H9 (cell line): ENCODE measurements around the gene IDUA. TPM values are rescaled to one million over a fixed set of nuclear protein-coding genes. Genes with fewer than 3 reads are reported as not detected.

Experiments
- DNase-seq: peaks from one replicate; pipeline ENCODE4 v3.0.0-alpha.2; 2017
- H2AFZ ChIP-seq: one replicate; pipeline ENCODE4 v1.6.1; 2013; ENCODE audit warnings: mild to moderate bottlenecking, low read length, control low read depth, moderate library complexity
- H2AK5ac ChIP-seq: 2 replicates; pipeline ENCODE4 v1.6.1; 2013; ENCODE audit warnings: low read length, control low read depth, mixed read lengths; ENCODE audit not compliant: insufficient read length
- H2BK120ac ChIP-seq: one replicate; pipeline ENCODE4 v1.6.1; 2013; ENCODE audit warnings: low read depth, mild to moderate bottlenecking, low read length, control low read depth, inconsistent platforms; ENCODE audit not compliant: poor library complexity, severe bottlenecking
- H2BK12ac ChIP-seq: 2 replicates; pipeline ENCODE4 v1.6.1; 2013; ENCODE audit warnings: low read length, control low read depth, mixed read lengths, low read depth; ENCODE audit not compliant: insufficient read length
- H2BK15ac ChIP-seq: 2 replicates; pipeline ENCODE4 v1.6.1; 2013; ENCODE audit warnings: low read depth, low read length, control low read depth
- H2BK20ac ChIP-seq: one replicate; pipeline ENCODE4 v1.6.1; 2013; ENCODE audit warnings: low read depth, mild to moderate bottlenecking, low read length, control low read depth, inconsistent platforms; ENCODE audit not compliant: poor library complexity, severe bottlenecking
- H2BK5ac ChIP-seq: 2 replicates; pipeline ENCODE4 v1.6.1; 2013; ENCODE audit warnings: low read length, control low read depth, mixed read lengths; ENCODE audit not compliant: insufficient read length
- H3K14ac ChIP-seq: 2 replicates; pipeline ENCODE4 v1.6.1; 2013; ENCODE audit warnings: low read length, control low read depth; ENCODE audit not compliant: insufficient read depth
- H3K18ac ChIP-seq: 2 replicates; pipeline ENCODE4 v1.6.1; 2013; ENCODE audit warnings: low read depth, mild to moderate bottlenecking, mixed read lengths, low read length, control low read depth; ENCODE audit not compliant: insufficient read length
- H3K23ac ChIP-seq: 2 replicates; pipeline ENCODE4 v1.6.1; 2013; ENCODE audit warnings: low read length, control low read depth, mixed read lengths, low read depth; ENCODE audit not compliant: insufficient read length
- H3K23me2 ChIP-seq: 2 replicates; pipeline ENCODE4 v1.6.1; 2013; ENCODE audit warnings: low read depth, mild to moderate bottlenecking, mixed read lengths, low read length, control low read depth; ENCODE audit not compliant: insufficient read length, poor library complexity, severe bottlenecking
- H3K27ac ChIP-seq: 2 replicates; pipeline ENCODE4 v1.5.1; 2013; ENCODE audit warnings: low read length, control low read depth, mixed read lengths, low read depth; ENCODE audit not compliant: insufficient read length
- H3K27me3 ChIP-seq: 2 replicates; pipeline ENCODE4 v1.6.1; 2013; ENCODE audit warnings: low read length, control low read depth, inconsistent platforms; ENCODE audit not compliant: insufficient read depth
- H3K4ac ChIP-seq: 2 replicates; pipeline ENCODE4 v1.6.1; 2013; ENCODE audit warnings: low read depth, mild to moderate bottlenecking, control low read depth, inconsistent platforms, low read length, moderate library complexity
- H3K4me1 ChIP-seq: 2 replicates; pipeline ENCODE4 v1.6.1; 2013; ENCODE audit warnings: low read length, control low read depth, inconsistent platforms; ENCODE audit not compliant: insufficient read depth
- H3K4me2 ChIP-seq: 2 replicates; pipeline ENCODE4 v1.6.1; 2013; ENCODE audit warnings: low read length, control low read depth, mixed read lengths; ENCODE audit not compliant: insufficient read length, insufficient read depth
- H3K56ac ChIP-seq: 2 replicates; pipeline ENCODE4 v1.6.1; 2013; ENCODE audit warnings: low read depth, mild to moderate bottlenecking, mixed read lengths, low read length, control low read depth; ENCODE audit not compliant: insufficient read length
- H3K79me1 ChIP-seq: 2 replicates; pipeline ENCODE4 v1.6.1; 2013; ENCODE audit warnings: low read depth, mild to moderate bottlenecking, moderate library complexity, low read length, control low read depth, inconsistent platforms; ENCODE audit not compliant: insufficient read depth, poor library complexity, severe bottlenecking
- H3K79me2 ChIP-seq: 2 replicates; pipeline ENCODE4 v1.6.1; 2013; ENCODE audit warnings: low read length, control low read depth, inconsistent platforms; ENCODE audit not compliant: insufficient read depth
- H3K9ac ChIP-seq: 2 replicates; pipeline ENCODE4 v1.6.1; 2013; ENCODE audit warnings: low read length, control low read depth, mixed read lengths; ENCODE audit not compliant: insufficient read length; ENCODE audit errors: extremely low read depth
- H3K9me3 ChIP-seq: one replicate; pipeline ENCODE4 v1.6.1; 2013; ENCODE audit warnings: low read depth, low read length, inconsistent platforms; ENCODE audit not compliant: control insufficient read depth
- H3T11ph ChIP-seq: one replicate; pipeline ENCODE4 v1.6.1; 2013; ENCODE audit warnings: mild to moderate bottlenecking, low read length, control low read depth, inconsistent platforms
- H4K20me1 ChIP-seq: one replicate; pipeline ENCODE4 v1.6.1; 2013; ENCODE audit not compliant: control insufficient read depth, insufficient read length, insufficient read depth
- H4K5ac ChIP-seq: 2 replicates; pipeline ENCODE4 v1.6.1; 2013; ENCODE audit warnings: low read depth, mild to moderate bottlenecking, mixed read lengths, low read length, control low read depth; ENCODE audit not compliant: insufficient read length
- H4K8ac ChIP-seq: replicated peaks from 2 replicates; pipeline ENCODE4 v1.6.1; 2013; ENCODE audit warnings: low read length, control low read depth, mixed read lengths, low read depth; ENCODE audit not compliant: insufficient read length
- H4K91ac ChIP-seq: 2 replicates; pipeline ENCODE4 v1.6.1; 2013; ENCODE audit warnings: low read depth, mild to moderate bottlenecking, moderate library complexity, mixed read lengths, low read length, control low read depth; ENCODE audit not compliant: insufficient read length
- H3K27ac Mint-ChIP-seq, 3 experiments: 2 replicates in 2 of 3; 3 replicates in 1 of 3; pipeline ENCODE4 v1.8.0; 2020 to 2021; ENCODE audit warnings: mixed read lengths in 3 of 3, mild to moderate bottlenecking in 1 of 3, moderate library complexity in 1 of 3
- H3K27me3 Mint-ChIP-seq: 2 replicates; pipeline ENCODE4 v1.8.0; 2021; ENCODE audit warnings: low read depth, mild to moderate bottlenecking, moderate library complexity, mixed read lengths
- H3K36me3 Mint-ChIP-seq, 3 experiments: 2 replicates in 2 of 3; 3 replicates in 1 of 3; pipeline ENCODE4 v1.8.0; 2020 to 2021; ENCODE audit warnings: low read depth in 3 of 3, mixed read lengths in 3 of 3; ENCODE audit not compliant: insufficient read depth in 1 of 3
- H3K4me1 Mint-ChIP-seq, 2 experiments: 2 replicates each; pipeline ENCODE4 v1.8.0; 2020; ENCODE audit warnings: mixed read lengths in 2 of 2
- H3K4me3 Mint-ChIP-seq, 2 experiments: 2 replicates in 1 of 2; 3 replicates in 1 of 2; pipeline ENCODE4 v1.8.0; 2020 to 2021; ENCODE audit warnings: mild to moderate bottlenecking in 2 of 2, mixed read lengths in 2 of 2, moderate library complexity in 1 of 2
- H3K9me3 Mint-ChIP-seq, 2 experiments: 2 replicates in 1 of 2; 3 replicates in 1 of 2; pipeline ENCODE4 v1.8.0; 2020; ENCODE audit warnings: mild to moderate bottlenecking in 2 of 2, mixed read lengths in 2 of 2, moderate library complexity in 1 of 2
- CTCF ChIP-seq: fragments of 200-600 bp; sonication (generic); conservative IDR thresholded peaks from 3 replicates; pipeline ENCODE4 v1.8.0; 2021; ENCODE audit warnings: antibody characterized with exemption, mild to moderate bottlenecking
- WGBS: extraction: QIAGEN DNeasy Blood & Tissue Kit; methylation state at CpG from one replicate; pipeline ENCODE4 v1.1.7; 2013; ENCODE audit warnings: missing lambda C conversion rate, low lambda C conversion rate, mixed read lengths; ENCODE audit not compliant: insufficient read length; ENCODE audit errors: extremely low coverage; 5-methylcytosine and 5-hydroxymethylcytosine counted together
- total RNA-seq: library from RNA; stranded (reverse); gene quantifications from 2 replicates; pipeline ENCODE4 v1.2.1, GENCODE V29; 2021

IDUA gene
- total RNA-seq, 1 experiment from 2014 or later = 14.5 TPM

DNA sequence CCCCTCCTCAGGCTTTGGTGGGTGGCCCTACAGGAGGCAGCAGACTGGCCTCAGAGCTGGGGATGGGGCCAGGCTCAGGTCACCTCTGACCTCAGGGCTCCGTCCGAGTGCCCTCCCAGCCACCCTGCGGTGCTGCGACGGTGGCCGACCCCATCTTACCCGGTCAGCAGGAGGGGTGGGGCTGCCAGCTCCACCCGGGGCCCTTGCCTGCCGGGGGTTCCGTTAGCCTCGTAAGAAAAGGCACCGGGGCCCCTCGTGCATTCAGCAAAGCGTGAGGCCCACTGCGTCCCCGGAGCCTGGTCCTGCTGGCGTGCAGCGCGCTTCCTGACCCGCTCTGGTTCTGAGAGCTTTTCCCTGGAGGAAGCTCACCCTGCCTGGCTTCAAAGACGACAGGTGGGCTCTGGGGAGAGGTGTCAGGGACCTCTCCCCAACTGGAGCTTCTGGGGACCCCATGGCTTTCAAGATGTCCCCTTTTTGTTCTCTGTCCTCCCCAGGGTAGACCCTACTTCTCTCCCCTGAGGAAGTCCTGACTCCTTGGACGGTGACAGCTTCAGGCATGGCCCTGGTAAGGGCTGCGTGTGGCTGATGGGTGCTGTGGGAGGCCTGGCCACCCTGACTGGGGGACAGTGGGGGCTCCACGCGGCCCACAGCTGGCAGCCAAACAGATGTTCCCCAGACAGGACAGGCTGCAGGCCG lies 40.5 kb downstream of the IDUA start:
- WGBS = no CpG with 5 or more reads among the region's 26 CpGs
- DNase-seq = no peak
- Mint-ChIP-seq H3K27ac (no peak overlapping the region), H3K27me3 (no peaks in the 10 kb centered on the region), H3K36me3 (peaks cover 8 to 13% (median 12%) of the 10 kb centered on the region in 3 experiments; a peak in 6 of 7 replicates), H3K9me3 (peaks cover 0 to 2% of the 10 kb centered on the region in 2 experiments; a peak in 1 of 5 replicates), H3K4me1 (peaks cover 0 to 4% of the 10 kb centered on the region in 2 experiments; a peak in 1 of 4 replicates), H3K4me3 (no peak overlapping the region)
- H2BK20ac ChIP-seq = no peak overlapping the region
- H3K23ac ChIP-seq = no peak overlapping the region
- no peak overlapping the region for H3K4me2 ChIP-seq
- no peak overlapping the region for H3K9ac ChIP-seq
- H2BK5ac ChIP-seq = no peak overlapping the region
- H3K18ac ChIP-seq = no peak overlapping the region
- no peak overlapping the region for H4K8ac ChIP-seq
- H3K14ac ChIP-seq = no peak overlapping the region
- H3K9me3 ChIP-seq = no peaks in the 10 kb centered on the region
- H2AFZ ChIP-seq = no peak overlapping the region
- H3K79me2 ChIP-seq = no peaks in the 10 kb centered on the region
- no peak overlapping the region for H3K4ac ChIP-seq
- no peaks in the 10 kb centered on the region for H3K23me2 ChIP-seq
- H2BK120ac ChIP-seq = no peak overlapping the region
- H2BK12ac ChIP-seq = no peak overlapping the region
- no peak overlapping the region for H4K91ac ChIP-seq
- no peak overlapping the region for H2AK5ac ChIP-seq
- H4K20me1 ChIP-seq = no peaks in the 10 kb centered on the region
- no peak overlapping the region for H2BK15ac ChIP-seq
- no peaks in the 10 kb centered on the region for H3K79me1 ChIP-seq
- no peaks in the 10 kb centered on the region for H3K27me3 ChIP-seq
- no peak overlapping the region for H3K56ac ChIP-seq
- H3K27ac ChIP-seq = no peak overlapping the region
- no peaks in the 10 kb centered on the region; the same call in 1 of the 2 replicates for H3K4me1 ChIP-seq
- no peak for TF ChIP-seq CTCF
- H3T11ph ChIP-seq = no peak overlapping the region
- no peak overlapping the region for H4K5ac ChIP-seq
